ENCODE data around the gene SYT7. TPM values are rescaled to one million over a fixed set of nuclear protein-coding genes. Genes with fewer than 3 reads are reported as not detected.

SYT7 gene
- total RNA-seq, 1 experiment from 2014 or later, result 2.5 TPM

DNA sequence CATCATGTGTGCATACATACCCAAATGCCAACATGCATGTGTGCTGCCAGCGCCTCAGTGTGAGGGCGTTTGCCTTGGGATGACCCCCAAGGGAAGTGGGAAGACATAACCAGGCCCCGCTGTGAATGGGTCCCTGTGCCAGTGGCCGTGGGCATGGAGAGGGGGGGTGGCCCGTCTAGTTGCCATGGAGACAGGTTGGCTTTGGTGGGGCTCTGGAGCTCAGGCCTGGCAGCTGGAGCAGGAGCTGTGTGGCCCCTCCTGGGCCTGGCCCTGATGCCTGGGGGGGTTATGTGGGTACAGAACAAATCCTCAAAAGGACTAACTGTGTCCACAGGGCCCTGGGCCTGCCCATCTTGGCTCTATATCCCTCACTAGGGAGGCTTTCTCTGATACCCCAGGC lies 8.0 kb downstream of the SYT7 start:
- intact Hi-C loops (cut with micrococcal nuclease; ENCODE audit: unreplicated experiment), result no loop called here
- Histone ChIP-seq H3K36me3 (ENCODE audit: control insufficient read depth, insufficient read depth, low read length) (no peaks in the 10 kb centered on the region), H3K4me3 (ENCODE audit: low read depth in 2 of 2, low read length in 2 of 2) (no peak overlapping the region), H3K9me3 (ENCODE audit: control insufficient read depth, insufficient read depth, low read depth, low read length) (no peaks in the 10 kb centered on the region), H3K4me1 (ENCODE audit: control insufficient read depth, insufficient read depth, low read length) (no peaks in the 10 kb centered on the region), H3K27me3 (ENCODE audit: control insufficient read depth, insufficient read depth, low read length) (peaks cover 6% of the 10 kb centered on the region), H3K27ac (ENCODE audit: low read length) (no peak overlapping the region)
- no peak for ATAC-seq
- no TSS peak for BruUV-seq (replicated peaks)
- TF ChIP-seq REST (IDR thresholded peaks at IDR 0.05; ENCODE audit: insufficient read depth in 1 of 2, low read depth in 2 of 2, low read length in 1 of 2) (no peak), POLR2AphosphoS5 (IDR thresholded peaks at IDR 0.05; ENCODE audit: low read depth, low read length) (no peak), TCF7L2 (IDR thresholded peaks at IDR 0.05; ENCODE audit: low read depth, low read length) (no peak), SIN3A (IDR thresholded peaks at IDR 0.05; ENCODE audit: borderline replicate concordance, insufficient read depth, low read depth, low read length) (no peak)
- TF ChIP-seq, protein P1, sequence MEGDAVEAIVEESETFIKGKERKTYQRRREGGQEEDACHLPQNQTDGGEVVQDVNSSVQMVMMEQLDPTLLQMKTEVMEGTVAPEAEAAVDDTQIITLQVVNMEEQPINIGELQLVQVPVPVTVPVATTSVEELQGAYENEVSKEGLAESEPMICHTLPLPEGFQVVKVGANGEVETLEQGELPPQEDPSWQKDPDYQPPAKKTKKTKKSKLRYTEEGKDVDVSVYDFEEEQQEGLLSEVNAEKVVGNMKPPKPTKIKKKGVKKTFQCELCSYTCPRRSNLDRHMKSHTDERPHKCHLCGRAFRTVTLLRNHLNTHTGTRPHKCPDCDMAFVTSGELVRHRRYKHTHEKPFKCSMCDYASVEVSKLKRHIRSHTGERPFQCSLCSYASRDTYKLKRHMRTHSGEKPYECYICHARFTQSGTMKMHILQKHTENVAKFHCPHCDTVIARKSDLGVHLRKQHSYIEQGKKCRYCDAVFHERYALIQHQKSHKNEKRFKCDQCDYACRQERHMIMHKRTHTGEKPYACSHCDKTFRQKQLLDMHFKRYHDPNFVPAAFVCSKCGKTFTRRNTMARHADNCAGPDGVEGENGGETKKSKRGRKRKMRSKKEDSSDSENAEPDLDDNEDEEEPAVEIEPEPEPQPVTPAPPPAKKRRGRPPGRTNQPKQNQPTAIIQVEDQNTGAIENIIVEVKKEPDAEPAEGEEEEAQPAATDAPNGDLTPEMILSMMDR (IDR thresholded peaks at IDR 0.05), result no peak
- no peak for DNase-seq (ENCODE audit: low read depth, low spot score)
- in situ Hi-C loops (cut with HindIII; ENCODE audit: low pct_unique_long_range_greater_than_20kb, low sequenced_read_pairs), result no loop called here
- ChIA-PET POLR2A (no interaction called here), CTCF (no interaction called here)

- CTCF ChIA-PET, result interaction anchor here (0.6 kb wide), 1 partner anchor 8 kb away, joined by 4 read pairs; no protein-coding TSS in a partner anchor
- in situ Hi-C loops (cut with HindIII; ENCODE audit: low pct_unique_long_range_greater_than_20kb, low sequenced_read_pairs), result no loop called here
Observed at GRCh38 chr11:61571869-61572268, 9.0 kb downstream of the SYT7 start.

More at GRCh38 chr11:61571869-61572268, 9.0 kb downstream of the SYT7 start:
- TF ChIP-seq, protein P1 (IDR thresholded peaks at IDR 0.05), result no peak
- TF ChIP-seq SIN3A (IDR thresholded peaks at IDR 0.05; ENCODE audit: borderline replicate concordance, insufficient read depth, low read depth, low read length) (no peak), POLR2AphosphoS5 (IDR thresholded peaks at IDR 0.05; ENCODE audit: low read depth, low read length) (no peak), TCF7L2 (IDR thresholded peaks at IDR 0.05; ENCODE audit: low read depth, low read length) (no peak), REST (IDR thresholded peaks at IDR 0.05; ENCODE audit: insufficient read depth in 1 of 2, low read depth in 2 of 2, low read length in 1 of 2) (no peak)
- Histone ChIP-seq H3K4me3 (ENCODE audit: low read depth in 2 of 2, low read length in 2 of 2) (no peak overlapping the region), H3K4me1 (ENCODE audit: control insufficient read depth, insufficient read depth, low read length) (no peaks in the 10 kb centered on the region), H3K36me3 (ENCODE audit: control insufficient read depth, insufficient read depth, low read length) (no peaks in the 10 kb centered on the region), H3K27ac (ENCODE audit: low read length) (no peak overlapping the region), H3K9me3 (ENCODE audit: control insufficient read depth, insufficient read depth, low read depth, low read length) (no peaks in the 10 kb centered on the region), H3K27me3 (ENCODE audit: control insufficient read depth, insufficient read depth, low read length) (peaks cover 6% of the 10 kb centered on the region)
- intact Hi-C loops (cut with micrococcal nuclease; ENCODE audit: unreplicated experiment), result no loop called here
- DNase-seq (ENCODE audit: low read depth, low spot score), result no peak
- ATAC-seq, result no peak
- no TSS peak for BruUV-seq (replicated peaks)
- POLR2A ChIA-PET, result no interaction called here
